IPS-NIHi11 (cell line): Measurements from ENCODE around the gene TOMM40.
A peak's percentile ranks its signal among the peaks of the same experiment; 100 is the strongest.
"Not testable (repeated sequence)": the region's sequence is repeated elsewhere in the genome, so short reads cannot be mapped to it uniquely, and the experiment has no call there.

Experiments
- DNase-seq: peaks from one replicate; pipeline ENCODE4 v3.0.0; 2012; ENCODE audit warnings: mixed read lengths, low spot score

The TOMM40 gene

GRCh38 chr19:44891016-44891882 lies at the start of gene TOMM40:
TSS of gene TOMM40 (plus strand) at chr19:44891254. CDS start at chr19:44891416, 162 bp downstream.
- DNase-seq, result peak; percentile 98

- no peak for DNase-seq
These were observed 45.8 kb upstream of the TOMM40 start for GRCh38 chr19:44845286-44845611.

- DNase-seq, result peak; percentile 94
These were observed 45.2 kb upstream of the TOMM40 start, which contains the start of gene NECTIN2 for GRCh38 chr19:44845612-44846454. TSS of gene NECTIN2 (plus strand) at chr19:44846297. CDS start at chr19:44846526, 229 bp downstream.

GRCh38 chr19:44846455-44847143 lies 44.5 kb upstream of the TOMM40 start:
- peak; percentile 75 for DNase-seq

- DNase-seq, result no peak
These were observed 43.7 kb upstream of the TOMM40 start for GRCh38 chr19:44847144-44848035.

GRCh38 chr19:44848036-44848811 lies 42.8 kb upstream of the TOMM40 start:
- no peak for DNase-seq

- DNase-seq, result no peak
These were observed 42.1 kb upstream of the TOMM40 start for GRCh38 chr19:44848812-44849447.

GRCh38 chr19:44850641-44851109 lies 40.4 kb upstream of the TOMM40 start:
- no peak for DNase-seq

GRCh38 chr19:44851427-44851826 lies 39.6 kb upstream of the TOMM40 start:
- no peak for DNase-seq

GRCh38 chr19:44855606-44856005 lies 35.4 kb upstream of the TOMM40 start:
- no peak for DNase-seq

- DNase-seq, result no peak
These were observed 34.5 kb upstream of the TOMM40 start for GRCh38 chr19:44856421-44857083.

GRCh38 chr19:44857837-44858236 lies 33.2 kb upstream of the TOMM40 start:
- no peak for DNase-seq

GRCh38 chr19:44861576-44861975 lies 29.5 kb upstream of the TOMM40 start:
- not testable (repeated sequence) for DNase-seq

- no peak for DNase-seq
These were observed 27.1 kb upstream of the TOMM40 start for GRCh38 chr19:44863990-44864389.

GRCh38 chr19:44865196-44865767 lies 25.8 kb upstream of the TOMM40 start:
- no peak for DNase-seq

GRCh38 chr19:44866664-44867063 lies 24.4 kb upstream of the TOMM40 start:
- DNase-seq, result no peak

GRCh38 chr19:44867578-44867977 lies 23.5 kb upstream of the TOMM40 start:
- no peak for DNase-seq

GRCh38 chr19:44869733-44870470 lies 21.2 kb upstream of the TOMM40 start:
- no peak for DNase-seq
